Esophagus muscularis mucosa (tissue), 4 donors: ENCODE results near the gene IFT57. TPM values are rescaled to one million over a fixed set of nuclear protein-coding genes. Genes with fewer than 3 reads are reported as not detected.

Experiments
- DNase-seq: peaks from one replicate; pipeline ENCODE4 v3.0.0-alpha.2; 2017; ENCODE audit errors: extremely low spot score
- H3K27ac ChIP-seq, 4 donors: fragments of 200-600 bp; sonication (generic); replicated peaks in 1 of 4; 1 replicate in 3 of 4; 2 replicates in 1 of 4; pipeline ENCODE4 v1.5.1; 2016 to 2019; ENCODE audit warnings: mild to moderate bottlenecking in 1 of 4
- H3K27me3 ChIP-seq, 4 donors: fragments of 200-600 bp; sonication (generic); one replicate each; pipeline versions ENCODE4 v1.5.1 to v1.6.0; 2016 to 2019
- H3K36me3 ChIP-seq, 4 donors: fragments of 200-600 bp; sonication (generic); one replicate each; pipeline ENCODE4 v1.5.1; 2016 to 2019
- H3K4me1 ChIP-seq, 4 donors: fragments of 200-600 bp; sonication (generic); one replicate each; pipeline ENCODE4 v1.5.1; 2016 to 2019
- H3K4me3 ChIP-seq, 4 donors: fragments of 200-600 bp; sonication (generic); 1 replicate in 2 of 4; 2 replicates in 2 of 4; pipeline ENCODE4 v1.5.1; 2016 to 2019; ENCODE audit warnings: mild to moderate bottlenecking in 4 of 4, moderate library complexity in 1 of 4
- H3K9me3 ChIP-seq, 4 donors: fragments of 200-600 bp; sonication (generic); 1 replicate in 3 of 4; 2 replicates in 1 of 4; pipeline ENCODE4 v1.5.1; 2016 to 2019
- EP300 ChIP-seq: sonication (generic); formaldehyde crosslinking; IDR thresholded peaks from one replicate; pipeline ENCODE4 v1.6.1; 2017; ENCODE audit warnings: antibody characterized with exemption
- POLR2A ChIP-seq: fragments of 450-650 bp; IDR thresholded peaks from one replicate; pipeline ENCODE4 v1.6.1; 2017; ENCODE audit warnings: antibody characterized with exemption, moderate library complexity, mild to moderate bottlenecking, low read depth
- POLR2AphosphoS5 ChIP-seq, 2 donors: sonication (generic); formaldehyde crosslinking; IDR thresholded peaks; one replicate each; pipeline ENCODE4 v1.6.1; 2017; ENCODE audit warnings: antibody characterized with exemption in 2 of 2
- WGBS: methylation state at CpG from one replicate; pipeline ENCODE4 v1.1.5; 2018; 5-methylcytosine and 5-hydroxymethylcytosine counted together
- intact Hi-C: fragments of 100-400 bp; cut with DNase I; formaldehyde crosslinking; loops from one replicate; pipeline ENCODE4 v1.15.1; 2023
- total RNA-seq, 4 donors: library from RNA; depleted of rRNA; stranded (reverse); fragments of >200 nt; gene quantifications; one replicate each; pipeline versions ENCODE4 v1.1.0 to v1.2.1, GENCODE V29; 2016
- TF ChIP-seq, protein P1 (sequence below), 3 experiments: fragments of 200-600 bp in 2 of 3; fragments of 450-650 bp in 1 of 3; sonication (generic) in 2 of 3; IDR thresholded peaks; one replicate each; pipeline ENCODE4 v1.5.1; 2017 to 2019; ENCODE audit warnings: antibody characterized with exemption in 3 of 3, mild to moderate bottlenecking in 2 of 3, moderate library complexity in 1 of 3

Gene IFT57
- total RNA-seq, 4 donors from 2014 or later, result 52.3 to 82.4 (median 61.4) TPM

DNA sequence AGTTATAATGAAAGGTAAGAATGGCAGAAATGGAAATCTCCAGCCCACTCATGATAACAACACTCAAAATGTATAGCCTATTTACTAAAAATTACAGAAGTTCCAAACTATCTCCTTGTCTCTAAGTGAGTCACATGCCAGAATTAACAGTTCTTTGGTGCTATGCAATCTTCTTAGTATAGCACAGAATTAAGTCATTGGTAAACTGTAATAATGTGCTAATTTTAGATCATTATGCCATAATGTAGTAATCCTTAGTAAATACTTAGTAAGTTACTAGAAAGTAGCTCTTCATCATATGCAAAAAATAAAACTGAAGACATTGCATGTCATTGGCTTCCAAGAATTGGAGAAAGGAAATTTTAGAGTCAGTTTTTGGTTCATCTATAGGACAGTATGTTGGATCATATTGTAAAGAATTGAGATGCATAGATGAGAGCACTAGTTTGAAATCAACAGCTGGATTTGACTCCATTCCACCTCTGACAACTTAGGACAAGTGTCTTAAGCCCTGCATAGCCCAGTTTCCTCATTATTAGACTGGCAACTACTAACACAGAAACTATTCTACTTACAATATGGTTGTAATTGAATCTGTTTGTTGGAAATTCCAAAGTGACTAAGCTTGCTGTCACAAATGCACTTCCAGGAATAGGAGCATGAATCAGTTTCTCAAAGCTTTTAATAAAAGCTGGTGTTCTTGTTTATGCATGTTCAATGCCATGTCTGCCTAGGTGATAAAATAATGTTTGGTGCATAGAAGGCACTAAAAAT, 91.3 kb downstream of the IFT57 start:
- H3K36me3 ChIP-seq, result no peaks in the 10 kb centered on the region
- TF ChIP-seq POLR2A (no peak), POLR2AphosphoS5 (IDR thresholded peaks at IDR 0.05) (no peak), EP300 (no peak)
- TF ChIP-seq, protein P1, sequence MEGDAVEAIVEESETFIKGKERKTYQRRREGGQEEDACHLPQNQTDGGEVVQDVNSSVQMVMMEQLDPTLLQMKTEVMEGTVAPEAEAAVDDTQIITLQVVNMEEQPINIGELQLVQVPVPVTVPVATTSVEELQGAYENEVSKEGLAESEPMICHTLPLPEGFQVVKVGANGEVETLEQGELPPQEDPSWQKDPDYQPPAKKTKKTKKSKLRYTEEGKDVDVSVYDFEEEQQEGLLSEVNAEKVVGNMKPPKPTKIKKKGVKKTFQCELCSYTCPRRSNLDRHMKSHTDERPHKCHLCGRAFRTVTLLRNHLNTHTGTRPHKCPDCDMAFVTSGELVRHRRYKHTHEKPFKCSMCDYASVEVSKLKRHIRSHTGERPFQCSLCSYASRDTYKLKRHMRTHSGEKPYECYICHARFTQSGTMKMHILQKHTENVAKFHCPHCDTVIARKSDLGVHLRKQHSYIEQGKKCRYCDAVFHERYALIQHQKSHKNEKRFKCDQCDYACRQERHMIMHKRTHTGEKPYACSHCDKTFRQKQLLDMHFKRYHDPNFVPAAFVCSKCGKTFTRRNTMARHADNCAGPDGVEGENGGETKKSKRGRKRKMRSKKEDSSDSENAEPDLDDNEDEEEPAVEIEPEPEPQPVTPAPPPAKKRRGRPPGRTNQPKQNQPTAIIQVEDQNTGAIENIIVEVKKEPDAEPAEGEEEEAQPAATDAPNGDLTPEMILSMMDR (IDR thresholded peaks at IDR 0.05), result no peak
- intact Hi-C loops, result no loop called here
- DNase-seq, result no peak
- no peak overlapping the region for H3K4me3 ChIP-seq
- H3K4me1 ChIP-seq, result peaks cover 0 to 19% (median 7%) of the 10 kb centered on the region in 4 donors
- no peak overlapping the region for H3K27ac ChIP-seq
- H3K27me3 ChIP-seq, result no peaks in the 10 kb centered on the region
- no peaks in the 10 kb centered on the region for H3K9me3 ChIP-seq

DNA sequence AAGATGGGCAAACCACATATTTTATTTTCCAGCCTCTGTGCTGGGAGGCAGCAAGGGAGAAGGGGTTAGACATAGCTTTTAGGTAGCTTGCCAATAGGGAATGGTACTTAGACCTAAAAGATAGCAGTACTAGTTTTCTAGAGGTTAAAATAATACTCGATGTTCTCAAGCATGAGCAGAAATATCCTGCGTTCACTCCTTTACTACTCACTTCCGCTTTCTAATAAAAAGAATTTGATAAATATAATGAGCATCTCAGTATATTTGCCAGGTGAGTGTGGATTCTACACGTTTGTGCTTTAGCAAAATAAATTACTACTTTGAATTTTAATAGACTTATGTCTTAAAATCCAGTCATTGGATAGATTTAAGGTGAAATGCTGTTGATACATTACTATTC, 92.0 kb downstream of the IFT57 start:
- H3K4me3 ChIP-seq, result no peak overlapping the region
- no peaks in the 10 kb centered on the region for H3K36me3 ChIP-seq
- intact Hi-C loops, result no loop called here
- H3K27me3 ChIP-seq, result no peaks in the 10 kb centered on the region
- no peak overlapping the region for H3K27ac ChIP-seq
- H3K4me1 ChIP-seq, result peaks cover 0 to 19% (median 7%) of the 10 kb centered on the region in 4 donors
- H3K9me3 ChIP-seq, result no peaks in the 10 kb centered on the region
- DNase-seq, result no peak
- 72% methylated on average over 4 of the region's 4 CpGs for WGBS
- TF ChIP-seq EP300 (no peak), POLR2AphosphoS5 (IDR thresholded peaks at IDR 0.05) (no peak), POLR2A (no peak)
- TF ChIP-seq, protein P1 (IDR thresholded peaks at IDR 0.05), result no peak

DNA sequence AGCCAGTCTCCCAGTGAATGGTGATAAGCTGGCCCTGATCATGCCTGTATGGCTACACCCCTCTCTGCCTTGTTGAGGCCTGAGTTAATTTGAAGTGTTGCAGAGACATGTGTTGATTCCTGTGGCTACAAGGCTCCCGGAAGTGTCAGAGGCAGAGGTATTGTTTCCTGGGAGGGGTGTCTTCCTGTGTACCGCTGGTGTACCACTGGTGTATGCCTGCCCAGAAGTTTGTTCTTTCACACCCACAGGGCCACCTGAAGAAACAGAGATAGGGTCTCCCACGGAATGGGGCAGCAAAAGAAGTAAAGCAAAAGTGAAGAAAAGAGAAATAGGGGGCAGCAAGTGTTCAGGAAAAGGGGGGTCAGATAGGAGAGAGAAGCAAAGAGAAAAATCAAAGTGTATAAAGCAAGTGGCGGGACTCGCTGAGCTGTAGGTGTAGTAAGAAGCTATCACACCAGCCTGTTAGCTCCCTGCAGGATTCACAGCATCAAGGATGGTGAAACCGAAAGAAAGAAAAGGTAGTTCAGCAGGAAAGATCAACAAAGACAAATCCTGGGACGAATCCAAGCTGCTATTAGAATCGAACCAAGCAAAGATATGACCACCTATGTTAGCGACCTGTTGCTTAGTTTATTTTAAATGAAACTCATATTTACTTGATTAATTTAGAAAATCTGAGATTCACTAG, 94.8 kb downstream of the IFT57 start:
- Histone ChIP-seq H3K4me3 (no peak overlapping the region), H3K4me1 (peaks cover 0 to 10% (median 0%) of the 10 kb centered on the region in 4 donors), H3K9me3 (no peaks in the 10 kb centered on the region), H3K27ac (no peak overlapping the region), H3K36me3 (no peaks in the 10 kb centered on the region), H3K27me3 (no peaks in the 10 kb centered on the region)
- intact Hi-C loops, result no loop called here
- WGBS, result 77% methylated on average over 9 of the region's 9 CpGs
- no peak for DNase-seq
- TF ChIP-seq, protein P1 (IDR thresholded peaks at IDR 0.05), result no peak
- no peak for TF ChIP-seq POLR2AphosphoS5 (IDR thresholded peaks at IDR 0.05)
- no peak for TF ChIP-seq EP300
- TF ChIP-seq POLR2A, result no peak

- Histone ChIP-seq H3K4me1 (peaks cover 0 to 7% (median 0%) of the 10 kb centered on the region in 4 donors), H3K9me3 (no peaks in the 10 kb centered on the region), H3K4me3 (no peak overlapping the region), H3K27ac (no peak overlapping the region), H3K36me3 (no peaks in the 10 kb centered on the region), H3K27me3 (no peaks in the 10 kb centered on the region)
- DNase-seq, result no peak
- TF ChIP-seq EP300 (no peak), POLR2A (no peak), POLR2AphosphoS5 (IDR thresholded peaks at IDR 0.05) (no peak)
- TF ChIP-seq, protein P1 (IDR thresholded peaks at IDR 0.05), result no peak
- intact Hi-C loops, result no loop called here
- 92% methylated on average over 1 of the region's 1 CpG for WGBS
Measured at GRCh38 chr3:108126348-108126747, 95.9 kb downstream of the IFT57 start.
